ENCODE data around the gene CYP26B1. TPM values are rescaled to one million over a fixed set of nuclear protein-coding genes. Genes with fewer than 3 reads are reported as not detected.

CYP26B1 gene
- total RNA-seq, 1 experiment from 2014 or later, result 3.0 TPM

GRCh38 chr2:72172478-72172877 lies 24.8 kb upstream of the CYP26B1 start:
- CTCF ChIA-PET, result no interaction called here
- Mint-ChIP-seq H3K27ac (ENCODE audit: unreplicated experiment) (no peak overlapping the region), H3K4me3 (ENCODE audit: low read depth, unreplicated experiment) (no peak overlapping the region), H3K4me1 (ENCODE audit: low read depth, unreplicated experiment) (no peaks in the 10 kb centered on the region), H3K36me3 (ENCODE audit: insufficient read depth, unreplicated experiment) (no peaks in the 10 kb centered on the region), H3K9me3 (ENCODE audit: low read depth, unreplicated experiment) (no peaks in the 10 kb centered on the region), H3K27me3 (ENCODE audit: unreplicated experiment) (no peaks in the 10 kb centered on the region)
- no peak for DNase-seq
- intact Hi-C loops (cut with micrococcal nuclease; ENCODE audit: unreplicated experiment), result no loop called here
- TF ChIP-seq CTCF (IDR thresholded peaks at IDR 0.05; ENCODE audit: unreplicated experiment), result no peak
- no TSS peak for BruUV-seq (replicated peaks)

DNA sequence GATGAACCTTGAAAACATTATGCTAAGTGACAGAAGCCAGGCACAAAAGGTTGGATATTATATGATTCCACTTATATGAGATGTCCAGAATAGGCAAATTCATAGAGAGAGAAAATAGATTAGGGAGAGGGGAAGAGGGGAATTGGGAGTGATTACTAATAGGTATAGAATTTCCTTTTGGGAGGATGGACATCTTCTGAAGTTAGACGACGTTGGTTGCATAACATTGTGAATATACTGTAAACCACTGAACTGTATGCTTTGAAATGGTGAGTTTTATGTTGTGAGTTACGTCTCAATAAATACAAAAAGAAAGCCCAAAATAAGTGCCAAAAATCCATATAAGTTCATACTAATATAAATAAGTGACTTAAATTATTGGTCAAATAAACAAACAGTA lies 18.6 kb upstream of the CYP26B1 start:
- Mint-ChIP-seq H3K4me1 (ENCODE audit: low read depth, unreplicated experiment) (peaks cover 12% of the 10 kb centered on the region), H3K27me3 (ENCODE audit: unreplicated experiment) (no peaks in the 10 kb centered on the region), H3K36me3 (ENCODE audit: insufficient read depth, unreplicated experiment) (no peaks in the 10 kb centered on the region), H3K27ac (ENCODE audit: unreplicated experiment) (no peak overlapping the region), H3K4me3 (ENCODE audit: low read depth, unreplicated experiment) (no peak overlapping the region), H3K9me3 (ENCODE audit: low read depth, unreplicated experiment) (no peaks in the 10 kb centered on the region)
- no peak for DNase-seq
- TF ChIP-seq CTCF (IDR thresholded peaks at IDR 0.05; ENCODE audit: unreplicated experiment), result no peak
- BruUV-seq (replicated peaks), result no TSS peak
- CTCF ChIA-PET, result no interaction called here
- intact Hi-C loops (cut with micrococcal nuclease; ENCODE audit: unreplicated experiment), result no loop called here

- TF ChIP-seq CTCF (IDR thresholded peaks at IDR 0.05; ENCODE audit: unreplicated experiment), result no peak
- BruUV-seq (replicated peaks), result no TSS peak
- Mint-ChIP-seq H3K27ac (ENCODE audit: unreplicated experiment) (no peak overlapping the region), H3K27me3 (ENCODE audit: unreplicated experiment) (no peaks in the 10 kb centered on the region), H3K4me1 (ENCODE audit: low read depth, unreplicated experiment) (peaks cover 12% of the 10 kb centered on the region), H3K4me3 (ENCODE audit: low read depth, unreplicated experiment) (no peak overlapping the region), H3K9me3 (ENCODE audit: low read depth, unreplicated experiment) (no peaks in the 10 kb centered on the region), H3K36me3 (ENCODE audit: insufficient read depth, unreplicated experiment) (no peaks in the 10 kb centered on the region)
- intact Hi-C loops (cut with micrococcal nuclease; ENCODE audit: unreplicated experiment), result no loop called here
- CTCF ChIA-PET, result no interaction called here
- DNase-seq, result no peak
Measured at GRCh38 chr2:72165792-72166191, 18.1 kb upstream of the CYP26B1 start.

DNA sequence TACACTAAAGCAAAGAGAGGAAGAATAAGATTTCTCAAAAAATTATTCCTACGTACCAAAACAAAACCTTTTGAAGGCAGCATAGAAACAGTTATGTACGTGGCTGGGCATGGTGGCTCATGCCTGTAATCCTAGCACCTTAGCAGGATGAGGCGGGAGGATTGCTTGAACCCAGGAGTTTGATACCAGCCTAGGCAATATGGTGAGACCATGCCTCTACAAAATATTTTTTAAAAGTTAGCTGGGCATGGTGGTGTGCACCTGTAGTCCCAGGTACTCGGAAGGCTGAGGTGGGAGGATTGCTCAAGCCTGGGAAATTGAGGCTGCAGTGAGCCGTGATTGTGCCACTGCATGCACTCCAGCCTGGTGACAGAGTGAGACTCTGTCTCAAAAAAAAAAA lies 14.9 kb upstream of the CYP26B1 start:
- intact Hi-C loops (cut with micrococcal nuclease; ENCODE audit: unreplicated experiment), result no loop called here
- no peak overlapping the region for H3K4me3 Mint-ChIP-seq (ENCODE audit: low read depth, unreplicated experiment)

More for the DNA sequence above, 14.9 kb upstream of the CYP26B1 start:
- CTCF ChIA-PET, result no interaction called here
- Mint-ChIP-seq H3K4me1 (ENCODE audit: low read depth, unreplicated experiment) (peaks cover 12% of the 10 kb centered on the region), H3K36me3 (ENCODE audit: insufficient read depth, unreplicated experiment) (no peaks in the 10 kb centered on the region), H3K9me3 (ENCODE audit: low read depth, unreplicated experiment) (no peaks in the 10 kb centered on the region), H3K27ac (ENCODE audit: unreplicated experiment) (no peak overlapping the region), H3K27me3 (ENCODE audit: unreplicated experiment) (no peaks in the 10 kb centered on the region)
- no TSS peak for BruUV-seq (replicated peaks)
- DNase-seq, result no peak
- no peak for TF ChIP-seq CTCF (IDR thresholded peaks at IDR 0.05; ENCODE audit: unreplicated experiment)

Data from Calu3 (cell line).